GM10847 (cell line): Measurements from ENCODE around the gene MGRN1.

Experiments used
- POLR2A ChIP-seq: IDR thresholded peaks from 2 replicates; pipeline ENCODE4 v1.6.1; 2011; ENCODE audit not compliant: insufficient read length; ENCODE audit errors: extremely low read depth

The MGRN1 gene

DNA sequence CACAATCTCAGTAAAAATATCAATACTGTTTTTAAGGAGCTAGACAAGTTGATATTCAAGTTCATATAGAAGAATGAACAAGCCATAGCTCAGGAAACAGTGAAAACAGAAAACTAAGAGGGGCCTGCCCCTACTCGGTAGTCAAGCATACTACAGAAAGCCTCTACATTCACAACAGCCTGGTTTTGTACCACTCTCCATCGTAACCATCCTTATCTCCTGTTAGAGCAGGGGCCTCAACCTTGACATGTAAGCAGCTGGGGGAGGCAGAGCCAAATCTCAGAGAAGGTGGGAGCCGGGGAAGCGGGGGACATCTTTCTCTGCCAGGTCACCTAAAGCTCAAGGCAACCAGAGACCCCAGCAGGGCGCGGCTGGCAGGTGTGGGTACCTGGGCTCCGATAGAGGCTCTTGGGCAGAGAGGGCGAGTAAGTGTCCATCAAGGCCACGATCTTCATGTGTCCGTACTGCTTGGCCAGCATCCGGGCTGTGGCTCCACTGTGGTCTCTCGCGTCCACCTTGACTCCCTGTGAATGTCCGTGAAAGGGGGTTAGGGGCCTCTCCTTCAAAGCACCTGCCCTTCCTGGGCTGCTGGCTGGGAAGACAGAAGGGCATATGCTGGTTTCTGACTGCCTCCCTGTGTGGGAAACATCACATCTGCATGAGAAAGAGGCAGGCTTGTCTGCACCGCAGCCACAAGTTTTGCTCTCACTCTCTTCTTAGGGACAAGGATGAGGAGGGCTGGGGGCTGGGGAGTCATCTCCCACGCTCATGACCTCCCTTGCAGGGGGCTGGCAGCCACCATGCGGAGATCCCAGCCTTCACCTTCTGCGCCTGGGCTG is 89.3 kb downstream of the MGRN1 start:
- no peak for TF ChIP-seq POLR2A

GRCh38 chr16:4714996-4715395 is 90.4 kb downstream of the MGRN1 start:
- TF ChIP-seq POLR2A = no peak

- TF ChIP-seq POLR2A = no peak
Observed at GRCh38 chr16:4718466-4718865, 93.8 kb downstream of the MGRN1 start.

- no peak for TF ChIP-seq POLR2A
Observed at GRCh38 chr16:4723071-4723767, 98.6 kb downstream of the MGRN1 start.

GRCh38 chr16:4724661-4725270 is 100.1 kb downstream of the MGRN1 start:
- TF ChIP-seq POLR2A = no peak

- no peak for TF ChIP-seq POLR2A
Observed at GRCh38 chr16:4726616-4727015, 102.0 kb downstream of the MGRN1 start.

DNA sequence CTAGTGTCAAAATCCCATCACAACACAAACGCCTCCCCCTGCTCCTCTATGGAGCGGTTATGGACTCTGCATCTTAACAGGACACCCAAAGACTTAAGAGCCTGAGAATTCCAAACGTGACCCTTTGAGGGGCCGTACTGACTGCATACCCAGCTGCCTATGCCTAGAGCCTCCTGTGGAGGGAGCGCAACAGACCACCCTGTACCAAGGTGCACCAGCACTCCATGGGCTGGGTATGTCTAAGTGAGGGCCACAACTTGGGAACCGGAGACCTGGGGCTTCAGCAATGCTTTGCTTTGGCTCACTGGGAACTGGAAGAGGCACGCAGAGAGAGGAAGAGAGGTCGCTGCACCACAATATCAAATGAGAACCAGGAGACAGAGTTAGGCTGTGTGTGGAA is 104.0 kb downstream of the MGRN1 start:
- no peak for TF ChIP-seq POLR2A

- TF ChIP-seq POLR2A = no peak
Observed at GRCh38 chr16:4729876-4730275, 105.2 kb downstream of the MGRN1 start.

DNA sequence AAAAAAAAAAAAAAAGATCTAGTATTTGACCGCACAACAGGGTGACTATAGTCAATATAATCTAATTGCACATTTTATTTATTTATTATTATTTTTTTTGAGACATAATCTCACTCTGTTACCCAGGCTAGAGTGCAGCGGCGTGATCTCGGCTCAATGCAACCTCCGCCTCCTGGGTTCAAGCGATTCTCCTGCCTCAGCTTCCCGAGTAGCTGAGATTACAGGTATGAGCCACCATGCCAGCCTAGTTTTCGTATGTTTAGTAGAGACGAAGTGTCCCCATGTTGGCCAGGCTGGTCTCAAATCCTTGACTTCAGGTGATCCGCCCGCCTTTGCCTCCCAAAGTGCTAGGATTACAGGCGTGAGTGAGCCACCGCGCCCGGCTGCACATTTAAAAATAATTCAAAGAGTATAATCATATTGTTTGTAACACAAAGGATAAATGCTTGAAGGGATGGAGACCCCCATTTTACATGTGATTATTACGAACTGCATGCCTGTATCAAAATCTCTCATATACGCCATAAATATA is 108.7 kb downstream of the MGRN1 start:
- TF ChIP-seq POLR2A = no peak

- no peak for TF ChIP-seq POLR2A
Observed at GRCh38 chr16:4733747-4734062, 109.1 kb downstream of the MGRN1 start.

DNA sequence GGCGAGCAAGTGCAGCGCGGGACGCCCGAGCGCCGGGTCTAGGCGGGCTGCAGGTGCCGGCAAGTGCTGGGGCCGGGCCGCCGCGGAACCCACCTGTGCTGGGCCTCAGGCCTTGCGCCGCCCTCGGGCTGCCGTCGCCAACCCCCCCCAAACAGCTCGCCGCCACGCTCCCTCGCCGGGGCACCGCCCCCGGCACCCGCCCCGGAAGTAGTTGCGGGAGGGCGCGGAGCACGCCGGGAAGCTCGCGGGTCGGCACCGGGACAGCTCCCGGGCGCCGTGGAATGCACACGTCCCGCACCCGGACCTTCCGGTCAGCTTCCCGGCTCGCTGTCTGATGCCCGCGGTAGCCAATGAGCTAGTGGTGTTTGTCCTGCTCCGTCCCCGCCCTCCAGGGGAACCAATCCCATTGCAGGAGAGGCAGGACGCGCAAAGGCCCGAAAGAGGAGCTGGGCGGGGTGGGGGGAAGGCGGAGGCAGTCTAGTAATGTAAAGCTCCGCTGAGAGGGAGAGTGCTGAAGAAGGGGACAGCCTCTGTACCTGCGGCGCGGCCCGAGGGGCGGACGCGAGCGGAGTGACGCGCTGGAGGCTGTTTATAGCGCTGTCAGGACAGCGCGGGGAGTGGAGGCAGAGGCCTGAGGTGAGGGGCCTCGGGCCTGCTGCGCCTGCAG is 109.6 kb downstream of the MGRN1 start, which contains the start of the genes ANKS3 and DNAAF8:
ANKS3 (minus strand) TSS at position 209 of the 667 bp plus-strand sequence. CDS start 4,122 bp downstream, outside the sequence.
DNAAF8 (plus strand) TSS at position 475 of the 667 bp plus-strand sequence. CDS start 1,978 bp downstream, outside the sequence.
- peak; percentile 53 for TF ChIP-seq POLR2A

- peak; percentile 65 for TF ChIP-seq POLR2A
Observed at GRCh38 chr16:4734730-4735535, 110.3 kb downstream of the MGRN1 start.

GRCh38 chr16:4736546-4736945 is 111.9 kb downstream of the MGRN1 start:
- no peak for TF ChIP-seq POLR2A

GRCh38 chr16:4737545-4737944 is 112.9 kb downstream of the MGRN1 start:
- TF ChIP-seq POLR2A = no peak
